Measurements from ENCODE around the gene ILF3. TPM values are rescaled to one million over a fixed set of nuclear protein-coding genes. Genes with fewer than 3 reads are reported as not detected.
"Not testable (repeated sequence)": the region's sequence is repeated elsewhere in the genome, so short reads cannot be mapped to it uniquely, and the experiment has no call there.

Gene ILF3
- total and polyA plus RNA-seq, 2 donors = 103 to 107 TPM

DNA sequence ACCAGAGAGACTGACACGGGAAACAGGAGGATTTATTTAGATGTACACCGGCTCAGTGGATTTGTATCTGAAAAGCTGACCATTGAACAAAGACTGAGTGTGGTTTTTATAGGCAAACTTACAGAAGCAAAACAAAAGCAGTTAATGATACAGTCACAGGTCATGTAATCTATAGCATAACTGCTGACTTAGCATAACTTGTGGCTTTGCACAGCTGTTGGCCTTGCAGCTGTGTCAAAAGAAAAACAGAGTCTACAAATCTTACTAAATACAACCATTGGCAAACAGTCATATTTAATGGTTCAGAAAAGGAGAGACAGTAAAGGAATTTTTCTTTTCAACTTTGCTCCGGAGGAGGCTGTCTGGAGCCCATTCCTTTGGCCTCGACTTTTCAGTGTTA is 2.3 kb upstream of the ILF3 start:
- no peaks in the 10 kb centered on the region for H3K36me3 ChIP-seq (ENCODE audit: insufficient read depth)
- H3K4me3 ChIP-seq (ENCODE audit: low read depth, low read length) = no peak overlapping the region
- no peak for DNase-seq (ENCODE audit: extremely low spot score)
- H3K27ac ChIP-seq (ENCODE audit: low read depth) = no peak overlapping the region
- WGBS = 66% methylated on average over 4 of the region's 4 CpGs
- no peaks in the 10 kb centered on the region for H3K4me1 ChIP-seq (ENCODE audit: insufficient read depth)

DNA sequence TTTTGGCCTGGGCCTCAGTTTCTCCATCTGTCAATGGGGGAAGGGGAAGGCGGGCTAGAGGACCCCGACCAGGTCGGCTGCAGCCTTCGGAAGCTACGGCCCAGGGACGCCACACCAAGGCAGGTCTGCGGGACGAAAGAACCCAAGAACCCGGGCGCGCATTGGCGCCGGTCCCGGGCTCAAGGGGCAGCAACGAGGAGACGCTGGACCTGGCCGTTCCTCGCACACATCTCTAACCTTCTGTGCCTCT is 739 bp upstream of the ILF3 start:
- peak overlapping the region; percentile 59 for H3K4me3 ChIP-seq (ENCODE audit: low read depth, low read length)
- H3K27ac ChIP-seq (ENCODE audit: low read depth) = peak overlapping the region; percentile 94
- no peaks in the 10 kb centered on the region for H3K36me3 ChIP-seq (ENCODE audit: insufficient read depth)
- under 1% methylated on average over 18 of the region's 18 CpGs for WGBS
- DNase-seq (ENCODE audit: extremely low spot score) = no peak
- no peaks in the 10 kb centered on the region for H3K4me1 ChIP-seq (ENCODE audit: insufficient read depth)

DNA sequence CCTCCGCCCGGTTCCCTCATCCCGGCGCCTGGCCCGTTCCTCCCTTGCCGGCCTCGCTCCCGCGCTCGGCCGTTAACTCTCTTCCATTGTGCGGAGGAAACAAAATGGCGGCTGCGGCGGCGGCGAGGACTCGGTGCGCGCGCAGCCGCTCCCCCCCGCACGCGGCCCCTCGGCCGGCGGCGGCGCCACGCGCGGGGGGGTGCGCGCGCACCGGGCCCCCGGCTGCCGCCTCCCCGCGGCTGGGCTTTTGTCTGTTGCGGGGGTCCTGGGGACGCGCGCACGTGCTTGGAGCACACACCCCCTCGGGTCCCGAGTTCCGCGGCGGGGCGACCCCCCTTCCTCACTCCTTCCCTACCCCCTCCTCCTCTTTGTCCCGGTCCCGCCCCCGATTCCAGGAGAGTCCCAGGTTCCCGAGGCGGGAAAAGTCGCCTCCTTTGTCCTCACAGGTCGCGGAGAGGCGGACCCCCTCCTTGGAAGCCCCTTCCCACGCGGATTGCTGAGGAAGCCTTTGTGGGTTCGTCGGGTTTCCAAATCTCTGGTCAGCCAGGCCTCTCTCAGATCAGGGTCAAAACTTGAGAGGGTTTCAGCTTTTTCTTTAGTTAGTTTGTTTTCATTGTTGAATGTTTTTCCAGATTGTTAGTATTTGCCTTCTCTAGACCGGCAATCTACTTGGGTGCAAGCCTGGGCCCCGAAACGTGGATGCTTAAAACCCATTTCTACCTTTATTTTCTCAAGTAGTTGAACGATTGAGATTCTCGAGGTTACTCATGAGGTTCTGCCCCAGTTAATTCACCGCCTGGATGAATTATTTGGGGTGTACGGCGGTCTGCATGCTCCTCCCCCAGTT is 687 bp downstream of the ILF3 start:
- under 1% methylated on average over 73 of the region's 73 CpGs for WGBS

DNA sequence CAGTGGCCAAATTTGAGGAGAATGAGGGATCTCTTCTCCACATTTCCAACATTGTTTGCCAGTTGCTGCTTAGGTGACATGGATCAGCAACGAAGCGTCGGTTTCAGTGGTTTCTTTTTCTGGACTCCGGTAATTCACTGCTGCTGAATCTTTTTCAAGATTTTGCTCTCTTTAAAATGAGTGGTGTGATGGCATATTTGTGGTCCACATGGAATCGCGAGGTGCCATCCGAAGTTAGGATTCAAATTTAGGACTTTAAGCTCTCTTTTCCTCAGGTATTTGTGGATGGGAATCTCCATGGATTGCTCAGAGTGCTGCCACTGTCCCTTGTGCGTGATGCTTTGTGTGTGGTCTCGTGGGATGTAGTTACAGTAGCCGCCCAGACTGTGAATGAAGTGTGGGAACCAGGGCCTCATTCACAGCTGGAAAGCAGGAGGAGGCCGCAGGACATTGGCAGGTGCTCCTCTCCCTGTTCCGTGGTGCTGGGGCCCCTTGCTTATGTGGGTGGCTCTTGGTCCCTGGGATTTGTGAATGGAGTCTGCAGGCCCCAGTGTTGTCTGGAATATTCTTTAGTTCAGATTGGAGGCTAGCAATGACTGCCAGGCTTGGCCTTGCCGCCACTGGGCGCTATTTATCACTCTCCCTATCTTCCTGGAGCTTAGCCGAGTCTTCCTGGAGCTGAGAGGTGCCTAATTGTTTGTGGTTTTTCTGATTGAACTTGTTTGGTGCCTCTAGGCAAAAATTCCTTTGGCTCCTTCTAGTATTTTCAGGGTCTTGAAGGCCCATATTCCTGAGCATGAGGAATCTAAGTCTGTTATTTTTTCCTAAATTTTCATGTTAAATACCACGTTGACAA is 1.5 kb downstream of the ILF3 start:
- WGBS = 5% methylated on average over 16 of the region's 16 CpGs
- no peak for DNase-seq (ENCODE audit: extremely low spot score)
- Histone ChIP-seq H3K36me3 (ENCODE audit: insufficient read depth) (no peaks in the 10 kb centered on the region), H3K4me1 (ENCODE audit: insufficient read depth) (no peaks in the 10 kb centered on the region), H3K4me3 (ENCODE audit: low read depth, low read length) (peak overlapping the region; percentile 95), H3K27ac (ENCODE audit: low read depth) (no peak overlapping the region)

More for the DNA sequence above, 687 bp downstream of the ILF3 start:
- Histone ChIP-seq H3K4me3 (ENCODE audit: low read depth, low read length) (peak overlapping the region; percentile 95), H3K27ac (ENCODE audit: low read depth) (peak overlapping the region; percentile 94), H3K4me1 (ENCODE audit: insufficient read depth) (no peaks in the 10 kb centered on the region), H3K36me3 (ENCODE audit: insufficient read depth) (no peaks in the 10 kb centered on the region)
- DNase-seq (ENCODE audit: extremely low spot score) = no peak

DNA sequence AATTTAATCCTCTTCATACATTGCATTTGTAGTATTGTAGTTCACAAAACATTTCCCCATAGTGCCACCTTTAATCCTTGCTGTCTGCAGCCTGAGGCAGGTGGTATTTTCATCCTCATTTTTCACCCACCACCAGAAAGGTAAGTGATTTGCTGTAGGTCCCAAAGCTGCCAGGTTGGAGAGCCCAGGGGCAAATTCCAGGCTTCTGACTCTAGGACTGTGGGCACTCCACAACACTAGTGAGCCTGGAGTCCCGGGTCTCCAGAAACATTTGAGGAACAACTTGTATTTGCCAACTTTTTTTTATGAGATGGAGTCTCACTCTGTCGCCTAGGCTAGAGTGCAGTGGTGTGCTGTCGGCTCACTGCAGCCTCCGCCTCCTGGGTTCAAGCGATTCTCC is 6.2 kb downstream of the ILF3 start:
- no peak for DNase-seq (ENCODE audit: extremely low spot score)
- H3K4me1 ChIP-seq (ENCODE audit: insufficient read depth) = no peaks in the 10 kb centered on the region
- H3K4me3 ChIP-seq (ENCODE audit: low read depth, low read length) = no peak overlapping the region
- no peaks in the 10 kb centered on the region for H3K36me3 ChIP-seq (ENCODE audit: insufficient read depth)
- WGBS = 81% methylated on average over 5 of the region's 5 CpGs
- H3K27ac ChIP-seq (ENCODE audit: low read depth) = no peak overlapping the region

DNA sequence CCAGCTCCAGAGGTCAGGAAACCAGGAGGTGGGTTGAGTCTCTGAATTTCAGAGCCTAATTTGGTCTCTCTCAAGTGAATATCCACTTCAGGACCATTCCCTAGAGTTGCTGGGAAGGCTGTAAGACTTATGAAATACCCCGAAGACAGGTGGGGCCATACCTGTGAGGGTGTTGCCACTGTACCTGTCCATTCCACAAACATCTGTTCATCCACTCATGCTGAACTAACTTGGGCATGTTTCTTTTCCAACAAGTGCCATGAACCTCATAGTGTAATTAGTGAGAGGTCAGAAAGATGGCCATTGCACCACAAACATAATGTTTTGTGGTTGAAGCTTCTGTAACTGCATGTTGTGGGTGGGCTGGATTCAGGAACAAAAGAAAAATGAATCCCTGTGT is 7.8 kb downstream of the ILF3 start:
- Histone ChIP-seq H3K4me1 (ENCODE audit: insufficient read depth) (no peaks in the 10 kb centered on the region), H3K36me3 (ENCODE audit: insufficient read depth) (no peaks in the 10 kb centered on the region), H3K27ac (ENCODE audit: low read depth) (no peak overlapping the region), H3K4me3 (ENCODE audit: low read depth, low read length) (no peak overlapping the region)
- no peak for DNase-seq (ENCODE audit: extremely low spot score)
- 88% methylated on average over 1 of the region's 1 CpG for WGBS

DNA sequence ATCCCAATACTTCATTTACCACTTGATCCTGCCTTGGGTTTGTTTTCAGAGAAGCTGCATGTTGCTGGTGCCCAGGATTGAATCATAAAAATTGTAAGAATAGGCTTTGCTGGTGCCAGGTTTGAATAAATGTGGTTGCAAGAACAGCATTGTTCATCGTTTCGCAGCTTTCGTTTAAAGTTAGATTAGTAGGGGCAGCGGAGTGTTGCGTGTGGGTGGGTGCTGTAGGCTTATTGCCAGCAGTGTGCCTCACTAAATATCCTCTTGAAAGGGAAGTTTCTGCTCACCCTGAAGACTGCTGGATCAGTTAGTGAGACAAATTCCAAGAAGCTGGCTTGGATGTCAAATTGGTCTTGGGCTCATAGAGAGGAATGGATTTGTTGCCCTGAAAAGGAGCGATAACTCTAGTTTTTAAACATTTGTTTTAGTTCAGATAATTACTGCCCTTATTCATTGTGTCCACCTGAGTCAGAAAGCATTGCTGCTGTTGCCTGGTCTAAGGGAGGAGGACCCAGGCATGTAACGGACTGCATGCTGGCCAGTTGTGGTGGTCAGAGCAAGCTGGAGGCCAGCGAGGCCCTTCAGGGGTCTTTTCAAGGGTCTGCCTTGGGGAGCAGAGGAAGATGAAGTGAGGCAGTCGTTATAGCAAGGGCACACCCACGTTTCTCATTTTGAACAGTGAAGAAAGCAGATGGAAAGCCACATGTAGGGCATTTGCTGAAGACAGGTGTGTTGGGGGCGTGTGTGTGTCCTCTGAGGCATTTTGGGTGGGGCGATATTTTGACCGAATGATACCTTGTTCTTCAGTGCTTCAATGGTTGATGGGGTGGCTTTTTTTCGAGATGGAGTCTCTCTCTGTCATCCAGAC is 8.5 kb downstream of the ILF3 start:
- 59% methylated on average over 14 of the region's 14 CpGs for WGBS
- H3K27ac ChIP-seq (ENCODE audit: low read depth) = no peak overlapping the region
- H3K4me1 ChIP-seq (ENCODE audit: insufficient read depth) = no peaks in the 10 kb centered on the region
- no peak for DNase-seq (ENCODE audit: extremely low spot score)
- H3K36me3 ChIP-seq (ENCODE audit: insufficient read depth) = no peaks in the 10 kb centered on the region
- no peak overlapping the region for H3K4me3 ChIP-seq (ENCODE audit: low read depth, low read length)

DNA sequence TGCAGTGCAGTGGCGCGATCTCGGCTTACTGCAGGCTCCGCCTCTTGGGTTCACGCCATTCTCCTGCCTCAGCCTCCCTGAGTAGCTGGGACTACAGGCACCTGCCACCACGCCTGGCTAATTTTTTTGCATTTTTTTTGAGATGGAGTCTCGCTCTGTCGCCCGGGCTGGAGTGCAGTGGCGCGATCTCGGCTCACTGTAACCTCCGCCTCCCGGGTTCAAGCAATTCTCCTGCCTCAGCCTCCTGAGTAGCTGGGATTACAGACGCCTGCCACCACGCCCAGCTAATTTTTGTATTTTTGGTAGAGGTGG is 9.1 kb downstream of the ILF3 start:
- H3K4me3 ChIP-seq (ENCODE audit: low read depth, low read length); DNase-seq (ENCODE audit: extremely low spot score); H3K4me1 ChIP-seq (ENCODE audit: insufficient read depth); H3K36me3 ChIP-seq (ENCODE audit: insufficient read depth); H3K27ac ChIP-seq (ENCODE audit: low read depth): not testable (repeated sequence)
- 87% methylated on average over 16 of the region's 16 CpGs for WGBS

DNA sequence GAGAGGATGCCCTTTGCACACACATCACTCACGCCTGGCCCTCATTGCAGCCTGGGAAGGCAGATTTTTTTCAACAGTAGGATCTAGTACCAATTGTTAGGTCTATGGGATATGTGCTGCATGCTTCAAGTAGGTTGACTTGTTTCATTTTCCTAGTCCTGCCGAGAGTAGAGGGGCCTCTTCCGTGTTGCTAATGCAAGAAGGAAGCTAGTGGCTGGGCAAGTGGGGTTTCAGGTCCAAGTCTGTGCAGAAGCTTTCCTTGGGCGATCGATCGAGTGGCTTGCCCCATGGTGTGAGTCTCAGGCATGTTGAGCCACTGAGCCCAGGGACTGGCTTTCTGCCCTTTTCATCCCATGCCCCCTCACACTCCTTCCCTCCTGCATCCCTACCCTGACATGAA is 13.7 kb downstream of the ILF3 start:
- no peak overlapping the region for H3K4me3 ChIP-seq (ENCODE audit: low read depth, low read length)
- no peaks in the 10 kb centered on the region for H3K36me3 ChIP-seq (ENCODE audit: insufficient read depth)
- H3K4me1 ChIP-seq (ENCODE audit: insufficient read depth) = peaks cover 4% of the 10 kb centered on the region
- 74% methylated on average over 6 of the region's 6 CpGs for WGBS
- no peak overlapping the region for H3K27ac ChIP-seq (ENCODE audit: low read depth)
- DNase-seq (ENCODE audit: extremely low spot score) = no peak

DNA sequence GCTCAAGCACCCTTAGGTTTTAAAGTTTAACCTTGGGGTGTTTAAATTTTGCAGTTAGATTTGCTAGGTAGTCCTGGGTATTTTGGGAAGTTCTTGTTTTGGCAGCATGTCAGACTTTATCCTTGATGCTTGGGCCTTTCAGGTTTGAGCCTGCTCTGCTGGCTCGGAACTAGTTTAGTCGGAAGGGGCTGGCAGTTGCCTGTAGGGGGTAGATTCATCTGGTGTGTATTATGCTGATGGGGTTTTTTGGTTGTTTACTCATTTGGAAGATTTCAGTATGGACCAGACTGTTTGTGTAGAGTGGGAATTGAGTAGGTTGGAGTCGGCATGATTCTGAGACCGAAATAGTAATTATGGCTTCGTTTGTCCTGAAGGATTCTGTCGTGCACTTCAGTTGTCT is 15.1 kb downstream of the ILF3 start:
- WGBS = 86% methylated on average over 6 of the region's 6 CpGs
- H3K4me1 ChIP-seq (ENCODE audit: insufficient read depth) = peaks cover 4% of the 10 kb centered on the region
- H3K27ac ChIP-seq (ENCODE audit: low read depth) = no peak overlapping the region
- no peak overlapping the region for H3K4me3 ChIP-seq (ENCODE audit: low read depth, low read length)
- DNase-seq (ENCODE audit: extremely low spot score) = no peak
- H3K36me3 ChIP-seq (ENCODE audit: insufficient read depth) = peaks cover 3% of the 10 kb centered on the region

DNA sequence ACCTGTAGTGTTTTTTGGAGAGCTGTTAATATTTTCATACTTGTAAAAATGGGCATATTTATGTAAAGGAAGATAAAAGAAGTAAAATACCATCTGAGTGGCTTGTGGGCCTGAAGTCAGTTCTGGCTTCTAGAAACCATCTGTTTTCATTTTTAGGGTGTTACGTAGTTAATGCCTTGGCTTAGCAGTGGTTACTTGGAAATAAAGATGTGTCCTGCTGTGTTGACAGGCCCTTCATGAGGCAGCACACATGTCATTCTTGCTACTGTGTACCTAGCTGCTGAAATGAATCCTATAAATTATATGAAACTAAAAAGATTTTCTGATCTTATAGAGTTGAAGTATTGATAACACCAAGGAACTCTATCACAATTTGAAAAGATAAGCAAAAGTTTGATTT is 16.0 kb downstream of the ILF3 start:
- no peak for DNase-seq (ENCODE audit: extremely low spot score)
- Histone ChIP-seq H3K36me3 (ENCODE audit: insufficient read depth) (peaks cover 3% of the 10 kb centered on the region), H3K4me3 (ENCODE audit: low read depth, low read length) (no peak overlapping the region), H3K27ac (ENCODE audit: low read depth) (no peak overlapping the region), H3K4me1 (ENCODE audit: insufficient read depth) (peaks cover 4% of the 10 kb centered on the region)
- WGBS = 66% methylated on average over 1 of the region's 1 CpG

DNA sequence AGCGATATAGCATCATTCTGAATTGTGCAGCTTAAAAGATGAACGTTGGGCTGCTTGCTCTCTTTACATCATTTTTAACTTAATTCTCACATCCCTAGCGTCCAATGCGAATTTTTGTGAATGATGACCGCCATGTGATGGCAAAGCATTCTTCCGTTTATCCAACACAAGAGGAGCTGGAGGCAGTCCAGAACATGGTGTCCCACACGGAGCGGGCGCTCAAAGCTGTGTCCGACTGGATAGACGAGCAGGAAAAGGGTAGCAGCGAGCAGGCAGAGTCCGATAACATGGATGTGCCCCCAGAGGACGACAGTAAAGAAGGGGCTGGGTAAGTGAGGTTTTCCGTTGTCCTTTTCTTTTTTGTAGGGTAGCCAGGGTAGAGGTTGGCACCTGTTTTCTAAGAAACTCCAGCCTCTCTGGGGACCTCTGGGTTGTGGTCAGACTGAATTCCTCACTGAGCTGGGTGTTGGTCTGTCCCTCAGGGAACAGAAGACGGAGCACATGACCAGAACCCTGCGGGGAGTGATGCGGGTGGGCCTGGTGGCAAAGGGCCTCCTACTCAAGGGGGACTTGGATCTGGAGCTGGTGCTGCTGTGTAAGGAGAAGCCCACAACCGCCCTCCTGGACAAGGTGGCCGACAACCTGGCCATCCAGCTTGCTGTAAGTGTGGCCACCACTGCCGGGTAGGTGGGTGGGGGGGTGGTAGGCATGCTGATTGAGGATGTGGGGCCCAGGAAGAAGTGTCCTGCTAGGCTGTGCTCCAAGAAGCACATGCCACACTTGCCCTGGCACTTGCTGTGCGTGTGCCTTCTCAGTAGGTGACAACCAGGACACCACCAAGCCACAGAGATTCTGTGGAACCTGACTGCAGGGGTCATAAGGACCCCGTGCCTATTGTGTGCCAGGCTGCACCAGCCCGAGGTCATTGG is 17.0 kb downstream of the ILF3 start:
- no peak overlapping the region for H3K27ac ChIP-seq (ENCODE audit: low read depth)
- DNase-seq (ENCODE audit: extremely low spot score) = no peak
- peaks cover 3% of the 10 kb centered on the region for H3K36me3 ChIP-seq (ENCODE audit: insufficient read depth)
- 84% methylated on average over 24 of the region's 24 CpGs for WGBS
- H3K4me3 ChIP-seq (ENCODE audit: low read depth, low read length) = no peak overlapping the region
- H3K4me1 ChIP-seq (ENCODE audit: insufficient read depth) = peaks cover 4% of the 10 kb centered on the region

DNA sequence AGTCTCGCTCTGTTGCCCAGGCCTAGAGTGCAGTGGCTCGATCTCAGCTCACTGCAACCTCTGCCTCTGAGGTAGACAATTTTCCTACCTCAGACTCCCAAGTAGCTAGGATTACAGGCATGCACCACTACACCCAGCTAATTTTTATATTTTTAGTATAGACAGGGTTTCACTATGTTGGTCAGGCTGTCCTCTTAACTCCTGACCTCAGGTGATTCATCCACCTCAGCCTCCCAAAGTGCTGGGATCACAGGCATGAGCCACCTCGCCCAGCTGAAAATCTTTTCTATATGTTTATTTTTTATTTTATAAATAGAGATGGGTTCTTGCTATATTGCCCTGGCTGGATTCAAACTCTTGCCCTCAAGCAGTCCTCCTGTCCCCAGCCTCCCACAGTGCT is 17.8 kb downstream of the ILF3 start:
- H3K4me1 ChIP-seq (ENCODE audit: insufficient read depth); DNase-seq (ENCODE audit: extremely low spot score); H3K4me3 ChIP-seq (ENCODE audit: low read depth, low read length); H3K27ac ChIP-seq (ENCODE audit: low read depth); H3K36me3 ChIP-seq (ENCODE audit: insufficient read depth): not testable (repeated sequence)
- WGBS = 92% methylated on average over 3 of the region's 3 CpGs

All from urinary bladder (tissue), 4 donors.